PFSK-1 (cell line): ENCODE results near the gene AIRE.

ENCODE experiments used
- FOXP2 ChIP-seq: optimal IDR thresholded peaks from 2 replicates; pipeline ENCODE3; 2011; ENCODE audit warnings: borderline replicate concordance, control low read depth, inconsistent platforms; ENCODE audit not compliant: insufficient read depth; ENCODE audit errors: extremely low read length, extremely low read depth
- POLR2AphosphoS5 ChIP-seq: IDR thresholded peaks from 2 replicates; pipeline ENCODE4 v1.6.1; 2012; ENCODE audit warnings: low read depth, mild to moderate bottlenecking, control low read depth, low read length, moderate library complexity
- SIN3A ChIP-seq: IDR thresholded peaks from 2 replicates; pipeline ENCODE4 v1.6.1; 2012; ENCODE audit warnings: mild to moderate bottlenecking, low read length, moderate library complexity, borderline replicate concordance; ENCODE audit not compliant: insufficient read depth
- TAF1 ChIP-seq: IDR thresholded peaks from 2 replicates; pipeline ENCODE4 v1.6.1; 2012; ENCODE audit warnings: low read length, control low read depth, borderline replicate concordance; ENCODE audit not compliant: insufficient read depth
- TF ChIP-seq, protein P1 (sequence below), 2 experiments: IDR thresholded peaks; 2 replicates each; pipeline versions ENCODE4 v1.6.1 to v1.8.0; 2011 to 2012; ENCODE audit warnings: low read depth in 2 of 2, low read length in 2 of 2, control low read depth in 1 of 2, inconsistent platforms in 1 of 2, mild to moderate bottlenecking in 1 of 2, moderate library complexity in 1 of 2; ENCODE audit not compliant: insufficient read depth in 1 of 2

Gene AIRE

DNA sequence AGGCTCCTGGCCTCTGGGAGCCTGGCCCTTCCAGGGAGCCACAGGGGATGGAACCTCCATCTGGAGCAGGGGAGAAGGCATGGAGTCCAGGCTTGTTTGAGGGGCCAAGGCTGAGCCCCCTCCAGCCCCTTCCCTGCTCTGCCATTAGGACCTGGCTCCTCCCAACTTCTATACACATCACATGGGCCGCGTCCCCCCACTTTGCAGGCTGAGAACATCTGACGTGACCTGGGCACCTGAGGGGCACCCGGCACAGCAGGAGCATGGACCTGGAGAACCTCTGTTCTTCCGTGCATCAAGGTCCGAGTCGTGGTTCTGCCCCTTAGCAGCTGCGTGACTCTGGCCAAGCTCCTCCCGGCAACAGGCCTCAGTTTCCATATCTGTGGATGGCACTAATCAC is 3.9 kb upstream of the AIRE start:
- TF ChIP-seq, protein P1, sequence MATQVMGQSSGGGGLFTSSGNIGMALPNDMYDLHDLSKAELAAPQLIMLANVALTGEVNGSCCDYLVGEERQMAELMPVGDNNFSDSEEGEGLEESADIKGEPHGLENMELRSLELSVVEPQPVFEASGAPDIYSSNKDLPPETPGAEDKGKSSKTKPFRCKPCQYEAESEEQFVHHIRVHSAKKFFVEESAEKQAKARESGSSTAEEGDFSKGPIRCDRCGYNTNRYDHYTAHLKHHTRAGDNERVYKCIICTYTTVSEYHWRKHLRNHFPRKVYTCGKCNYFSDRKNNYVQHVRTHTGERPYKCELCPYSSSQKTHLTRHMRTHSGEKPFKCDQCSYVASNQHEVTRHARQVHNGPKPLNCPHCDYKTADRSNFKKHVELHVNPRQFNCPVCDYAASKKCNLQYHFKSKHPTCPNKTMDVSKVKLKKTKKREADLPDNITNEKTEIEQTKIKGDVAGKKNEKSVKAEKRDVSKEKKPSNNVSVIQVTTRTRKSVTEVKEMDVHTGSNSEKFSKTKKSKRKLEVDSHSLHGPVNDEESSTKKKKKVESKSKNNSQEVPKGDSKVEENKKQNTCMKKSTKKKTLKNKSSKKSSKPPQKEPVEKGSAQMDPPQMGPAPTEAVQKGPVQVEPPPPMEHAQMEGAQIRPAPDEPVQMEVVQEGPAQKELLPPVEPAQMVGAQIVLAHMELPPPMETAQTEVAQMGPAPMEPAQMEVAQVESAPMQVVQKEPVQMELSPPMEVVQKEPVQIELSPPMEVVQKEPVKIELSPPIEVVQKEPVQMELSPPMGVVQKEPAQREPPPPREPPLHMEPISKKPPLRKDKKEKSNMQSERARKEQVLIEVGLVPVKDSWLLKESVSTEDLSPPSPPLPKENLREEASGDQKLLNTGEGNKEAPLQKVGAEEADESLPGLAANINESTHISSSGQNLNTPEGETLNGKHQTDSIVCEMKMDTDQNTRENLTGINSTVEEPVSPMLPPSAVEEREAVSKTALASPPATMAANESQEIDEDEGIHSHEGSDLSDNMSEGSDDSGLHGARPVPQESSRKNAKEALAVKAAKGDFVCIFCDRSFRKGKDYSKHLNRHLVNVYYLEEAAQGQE (IDR thresholded peaks at IDR 0.05; ENCODE audit: insufficient read depth in 1 of 2, low read depth in 2 of 2, low read length in 2 of 2) = no peak
- TF ChIP-seq SIN3A (no peak), TAF1 (no peak), POLR2AphosphoS5 (no peak), FOXP2 (no peak)

DNA sequence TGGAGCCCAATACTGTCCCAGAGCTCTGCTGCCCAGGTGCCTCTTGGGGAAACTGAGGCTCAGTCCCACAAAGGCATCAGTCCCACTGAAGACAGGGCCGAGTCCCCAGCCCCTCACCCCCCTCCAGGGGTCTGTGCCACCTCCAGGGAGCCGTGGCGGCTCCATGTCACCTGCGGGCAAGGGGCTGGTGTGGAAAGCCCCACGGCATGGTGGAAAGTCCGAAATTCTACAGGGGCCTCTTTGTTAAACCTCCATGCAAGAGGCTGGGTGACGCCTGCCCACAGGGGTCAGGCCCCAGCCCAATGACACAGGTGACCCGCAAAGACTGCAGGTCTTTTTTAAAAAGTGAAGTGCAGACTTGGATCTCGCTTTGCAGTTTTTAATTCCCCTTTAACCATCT is 3.3 kb upstream of the AIRE start:
- TF ChIP-seq SIN3A (no peak), POLR2AphosphoS5 (no peak), TAF1 (no peak), FOXP2 (no peak)
- TF ChIP-seq, protein P1 (IDR thresholded peaks at IDR 0.05; ENCODE audit: insufficient read depth in 1 of 2, low read depth in 2 of 2, low read length in 2 of 2) = no peak

DNA sequence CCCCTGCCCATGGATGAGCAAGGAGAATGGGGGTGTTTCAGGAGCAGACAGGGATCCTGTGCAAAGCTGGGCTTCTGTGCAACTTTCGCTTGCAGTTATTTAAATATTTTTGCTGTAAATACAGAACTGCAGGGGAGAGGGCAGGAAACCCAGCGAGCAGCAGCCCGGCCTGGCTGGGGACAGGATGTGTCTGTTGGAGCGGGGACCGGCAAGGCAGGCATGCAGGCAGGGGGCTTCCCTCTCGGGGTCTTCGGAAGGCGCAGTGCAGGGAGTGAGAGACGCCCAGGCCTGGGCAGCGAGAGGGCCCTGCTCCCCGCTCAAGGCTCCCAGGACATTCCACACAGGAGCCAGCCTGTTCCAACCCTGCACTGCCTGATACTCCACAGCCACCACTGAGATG is 1.7 kb upstream of the AIRE start:
- no peak for TF ChIP-seq POLR2AphosphoS5
- no peak for TF ChIP-seq SIN3A
- no peak for TF ChIP-seq TAF1
- no peak for TF ChIP-seq FOXP2
- TF ChIP-seq, protein P1 (IDR thresholded peaks at IDR 0.05; ENCODE audit: insufficient read depth in 1 of 2, low read depth in 2 of 2, low read length in 2 of 2) = no peak

DNA sequence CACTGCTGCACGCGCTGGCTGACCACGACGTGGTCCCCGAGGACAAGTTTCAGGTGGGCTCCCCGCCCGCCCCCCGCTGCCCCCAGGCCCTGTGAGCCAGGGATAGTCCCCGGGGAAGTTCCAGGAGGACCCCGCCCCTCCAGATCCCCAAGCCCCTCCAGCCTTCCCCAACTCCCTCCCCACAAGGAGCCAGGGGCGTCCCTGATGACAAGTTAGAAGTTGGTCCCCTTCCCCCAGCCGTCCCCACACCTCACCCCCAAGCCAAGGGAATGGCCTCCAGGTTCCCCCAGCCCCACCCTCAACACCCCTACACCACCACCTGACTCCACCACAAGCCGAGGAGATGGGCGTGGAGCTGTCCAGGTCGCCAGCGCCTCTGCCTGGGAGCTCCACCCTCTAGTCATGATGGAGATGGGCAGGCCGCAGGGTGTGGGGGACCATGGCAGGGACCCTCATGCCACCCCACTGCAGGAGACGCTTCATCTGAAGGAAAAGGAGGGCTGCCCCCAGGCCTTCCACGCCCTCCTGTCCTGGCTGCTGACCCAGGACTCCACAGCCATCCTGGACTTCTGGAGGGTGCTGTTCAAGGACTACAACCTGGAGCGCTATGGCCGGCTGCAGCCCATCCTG is 525 bp downstream of the AIRE start:
- TF ChIP-seq TAF1 (no peak), POLR2AphosphoS5 (no peak), FOXP2 (no peak)
- TF ChIP-seq, protein P1 (IDR thresholded peaks at IDR 0.05; ENCODE audit: insufficient read depth in 1 of 2, low read depth in 2 of 2, low read length in 2 of 2) = no peak
